OCI-LY3 (cell line): ENCODE data around the gene COL4A6.

Source experiments
- H2AFZ ChIP-seq: fragments of 200-600, 300-600 bp; shearing (Covaris generic); 2 replicates; pipeline ENCODE4 v1.6.0; 2014; ENCODE audit warnings: antibody characterized with exemption, low read depth, low read length
- H3K27ac ChIP-seq: fragments of 200-600, 300-600 bp; sonication (generic); 2 replicates; pipeline ENCODE4 v1.5.1; 2014; ENCODE audit warnings: mild to moderate bottlenecking, low read length, moderate library complexity, mixed read lengths
- H3K27me3 ChIP-seq: fragments of 200-600, 300-600 bp; sonication (generic); 2 replicates; pipeline ENCODE4 v1.6.1; 2014; ENCODE audit warnings: low read depth, low read length, mixed read lengths
- H3K36me3 ChIP-seq: fragments of 200-600, 300-600 bp; sonication (generic); replicated peaks from 2 replicates; pipeline ENCODE3; 2014; ENCODE audit warnings: low read depth, low read length, mixed read lengths
- H3K4me1 ChIP-seq: fragments of 300-600, 200-600 bp; sonication (generic); 2 replicates; pipeline ENCODE4 v1.6.1; 2014; ENCODE audit warnings: low read length, mixed read lengths
- H3K4me2 ChIP-seq: fragments of 200-600, 300-600 bp; sonication (generic); 2 replicates; pipeline ENCODE4 v1.6.1; 2014; ENCODE audit warnings: low read length, mixed read lengths
- H3K4me3 ChIP-seq: fragments of 300-600, 200-600 bp; sonication (generic); 2 replicates; pipeline ENCODE4 v1.5.1; 2014; ENCODE audit warnings: antibody characterized with exemption, mild to moderate bottlenecking, low read length, moderate library complexity
- H3K79me2 ChIP-seq: fragments of 300-600, 200-600 bp; shearing (Covaris generic); 2 replicates; pipeline ENCODE4 v1.6.1; 2014; ENCODE audit warnings: mild to moderate bottlenecking, low read length, mixed read lengths
- H3K9ac ChIP-seq: fragments of 300-600, 200-600 bp; shearing (Covaris generic); 2 replicates; pipeline ENCODE4 v1.6.0; 2014; ENCODE audit warnings: mild to moderate bottlenecking, low read length, moderate library complexity
- H3K9me3 ChIP-seq: fragments of 200-600, 300-600 bp; shearing (Covaris generic); 2 replicates; pipeline ENCODE4 v1.6.1; 2014; ENCODE audit warnings: low read length, mixed read lengths; ENCODE audit not compliant: insufficient read depth
- H4K20me1 ChIP-seq: fragments of 200-600, 300-600 bp; sonication (generic); 2 replicates; pipeline ENCODE4 v1.6.1; 2016; ENCODE audit warnings: low read length, mixed read lengths; ENCODE audit not compliant: insufficient read depth
- CTCF ChIP-seq: fragments of 200-600, 300-600 bp; sonication (generic); IDR thresholded peaks from 2 replicates; pipeline ENCODE4 v1.5.1; 2014; ENCODE audit warnings: antibody characterized with exemption, low read length, low read depth
- EZH2phosphoT487 ChIP-seq: fragments of 200-600 bp; shearing (Covaris generic); IDR thresholded peaks from 2 replicates; pipeline ENCODE4 v1.6.1; 2018; ENCODE audit warnings: antibody characterized with exemption, mixed run types, low read depth

The COL4A6 gene

GRCh38 chrX:108303682-108304081 is 134.5 kb downstream of the COL4A6 start:
- H3K9ac ChIP-seq, result no peak overlapping the region
- H2AFZ ChIP-seq, result no peak overlapping the region
- no peak overlapping the region for H3K27ac ChIP-seq
- H3K9me3 ChIP-seq, result no peaks in the 10 kb centered on the region
- peak overlapping the region; percentile 62 for H3K4me2 ChIP-seq
- no peaks in the 10 kb centered on the region for H3K27me3 ChIP-seq
- H3K79me2 ChIP-seq, result no peaks in the 10 kb centered on the region
- TF ChIP-seq CTCF (no peak), EZH2phosphoT487 (no peak)
- peak overlapping the region; percentile 54; the same call in 1 of the 2 replicates for H3K4me3 ChIP-seq
- no peaks in the 10 kb centered on the region for H4K20me1 ChIP-seq
- no peaks in the 10 kb centered on the region for H3K36me3 ChIP-seq
- H3K4me1 ChIP-seq, result peaks cover 32% of the 10 kb centered on the region

- peaks cover 32% of the 10 kb centered on the region for H3K4me1 ChIP-seq
- H2AFZ ChIP-seq, result no peak overlapping the region
- H4K20me1 ChIP-seq, result no peaks in the 10 kb centered on the region
- H3K27me3 ChIP-seq, result no peaks in the 10 kb centered on the region
- H3K79me2 ChIP-seq, result no peaks in the 10 kb centered on the region
- no peak for TF ChIP-seq CTCF
- no peak for TF ChIP-seq EZH2phosphoT487
- H3K27ac ChIP-seq, result no peak overlapping the region
- no peak overlapping the region for H3K9ac ChIP-seq
- H3K36me3 ChIP-seq, result no peaks in the 10 kb centered on the region
- H3K4me3 ChIP-seq, result 0 out of 2 replicates have a peak overlapping the region, but pooled peaks have one; percentile 9
- H3K4me2 ChIP-seq, result peak overlapping the region; percentile 53
- no peaks in the 10 kb centered on the region for H3K9me3 ChIP-seq
Measured at GRCh38 chrX:108299704-108300103, 138.5 kb downstream of the COL4A6 start.

- H3K4me2 ChIP-seq, result peak overlapping the region; percentile 53
- H3K27ac ChIP-seq, result 0 out of 2 replicates have a peak overlapping the region, but pooled peaks have one; percentile 25
- H3K9me3 ChIP-seq, result no peaks in the 10 kb centered on the region
- no peaks in the 10 kb centered on the region for H3K27me3 ChIP-seq
- TF ChIP-seq CTCF (no peak), EZH2phosphoT487 (no peak)
- no peaks in the 10 kb centered on the region for H3K36me3 ChIP-seq
- no peaks in the 10 kb centered on the region for H3K79me2 ChIP-seq
- H2AFZ ChIP-seq, result peak overlapping the region; percentile 7; the same call in 1 of the 2 replicates
- H4K20me1 ChIP-seq, result no peaks in the 10 kb centered on the region
- H3K4me1 ChIP-seq, result peaks cover 28% of the 10 kb centered on the region
- 0 out of 2 replicates have a peak overlapping the region, but pooled peaks have one; percentile 9 for H3K4me3 ChIP-seq
- H3K9ac ChIP-seq, result no peak overlapping the region
Measured at GRCh38 chrX:108299101-108299591, 139.1 kb downstream of the COL4A6 start.

- Histone ChIP-seq H3K4me3 (no peak overlapping the region), H4K20me1 (no peaks in the 10 kb centered on the region), H3K36me3 (no peaks in the 10 kb centered on the region), H3K4me1 (peaks cover 18% of the 10 kb centered on the region), H3K9me3 (no peaks in the 10 kb centered on the region), H2AFZ (no peak overlapping the region), H3K27me3 (no peaks in the 10 kb centered on the region), H3K4me2 (no peak overlapping the region), H3K79me2 (no peaks in the 10 kb centered on the region), H3K27ac (no peak overlapping the region), H3K9ac (no peak overlapping the region)
- TF ChIP-seq EZH2phosphoT487 (no peak), CTCF (no peak)
Measured at GRCh38 chrX:108298165-108298602, 140.0 kb downstream of the COL4A6 start.
